Measurements from ENCODE around the gene EXOC3L2. TPM values are rescaled to one million over a fixed set of nuclear protein-coding genes. Genes with fewer than 3 reads are reported as not detected.
A peak's percentile ranks its signal among the peaks of the same experiment; 100 is the strongest.

The EXOC3L2 gene
- total RNA-seq, 1 donor from 2014 or later: 1.0 TPM

GRCh38 chr19:45180936-45181335 lies 64.3 kb downstream of the EXOC3L2 start:
- no peak for DNase-seq (ENCODE audit: low read depth in 2 of 2)

- DNase-seq (ENCODE audit: low read depth in 2 of 2): no peak
These were observed 65.3 kb downstream of the EXOC3L2 start for GRCh38 chr19:45179892-45180370.

DNA sequence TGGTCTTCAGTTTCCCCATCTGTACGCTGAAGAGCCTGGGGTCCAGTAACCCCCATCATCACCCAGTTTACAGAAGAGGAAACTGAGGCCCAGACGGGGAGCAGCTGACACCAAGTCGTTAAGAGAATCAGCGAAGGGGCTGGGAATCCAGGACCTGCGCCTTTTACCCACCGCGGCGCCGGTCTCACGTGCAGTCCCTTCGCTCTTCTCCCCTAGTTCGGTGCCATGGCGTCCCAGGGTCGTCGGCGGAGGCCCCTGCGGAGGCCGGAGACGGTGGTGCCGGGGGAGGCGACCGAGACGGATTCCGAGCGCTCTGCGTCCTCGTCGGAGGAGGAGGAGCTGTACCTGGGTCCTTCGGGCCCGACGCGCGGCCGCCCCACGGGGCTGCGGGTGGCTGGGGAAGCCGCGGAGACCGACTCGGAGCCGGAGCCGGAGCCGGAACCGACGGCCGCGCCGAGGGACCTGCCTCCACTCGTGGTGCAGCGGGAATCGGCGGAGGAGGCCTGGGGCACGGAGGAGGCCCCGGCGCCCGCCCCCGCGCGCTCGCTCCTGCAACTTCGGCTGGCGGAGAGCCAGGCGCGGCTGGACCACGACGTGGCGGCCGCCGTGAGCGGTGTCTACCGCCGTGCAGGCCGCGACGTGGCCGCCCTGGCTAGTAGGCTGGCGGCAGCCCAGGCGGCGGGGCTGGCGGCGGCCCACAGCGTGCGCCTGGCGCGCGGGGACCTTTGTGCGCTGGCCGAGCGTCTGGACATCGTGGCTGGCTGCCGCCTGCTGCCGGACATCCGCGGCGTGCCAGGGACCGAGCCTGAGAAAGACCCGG lies 65.9 kb downstream of the EXOC3L2 start:
- peak in 1 of 2 donors; percentile 54 for DNase-seq (ENCODE audit: low read depth in 2 of 2)

DNA sequence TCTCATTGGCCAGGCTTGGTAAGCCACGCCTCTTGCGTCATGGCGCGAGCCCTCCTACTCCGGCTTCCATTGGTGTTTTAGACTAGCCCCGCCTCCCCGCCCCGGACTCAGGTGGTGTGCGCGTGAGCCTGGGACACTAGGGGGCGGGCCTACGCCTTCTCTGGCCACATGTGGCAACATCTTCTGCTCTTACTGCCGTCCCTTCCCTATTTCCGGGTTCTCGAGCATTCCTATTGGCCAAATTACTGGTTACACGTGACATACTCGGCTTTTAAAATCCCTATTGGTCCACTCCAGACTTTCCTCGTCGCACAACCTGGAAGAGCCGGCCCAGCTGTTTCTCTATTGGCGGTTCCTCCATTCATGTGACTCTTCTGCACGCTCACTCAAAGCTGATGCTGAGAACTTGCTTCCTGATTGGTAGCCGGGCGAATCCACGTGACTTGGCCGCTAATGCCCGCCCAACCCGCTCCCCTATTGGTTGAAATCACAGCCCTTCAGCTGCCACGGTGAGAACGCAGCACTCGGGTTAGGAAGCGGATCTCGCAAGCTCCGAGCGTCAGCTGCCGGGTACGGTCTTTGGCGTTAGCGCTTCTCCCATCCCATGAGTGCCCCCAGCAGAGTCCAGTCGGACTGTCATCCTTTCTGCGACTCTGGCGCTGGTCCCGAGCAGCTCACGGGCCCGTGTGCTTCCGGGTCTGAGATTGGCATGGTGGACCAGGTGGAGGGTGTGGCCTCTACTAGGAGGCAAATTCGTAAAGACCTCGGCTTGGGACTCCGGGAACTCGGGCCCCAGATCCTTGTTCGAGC lies 66.7 kb downstream of the EXOC3L2 start, which contains the start of gene BLOC1S3:
Gene BLOC1S3, plus strand, starts transcription at position 523 of the 810 bp plus-strand sequence. CDS start 513 bp downstream, outside the sequence.
- DNase-seq (ENCODE audit: low read depth in 2 of 2): peak; percentile 100

DNA sequence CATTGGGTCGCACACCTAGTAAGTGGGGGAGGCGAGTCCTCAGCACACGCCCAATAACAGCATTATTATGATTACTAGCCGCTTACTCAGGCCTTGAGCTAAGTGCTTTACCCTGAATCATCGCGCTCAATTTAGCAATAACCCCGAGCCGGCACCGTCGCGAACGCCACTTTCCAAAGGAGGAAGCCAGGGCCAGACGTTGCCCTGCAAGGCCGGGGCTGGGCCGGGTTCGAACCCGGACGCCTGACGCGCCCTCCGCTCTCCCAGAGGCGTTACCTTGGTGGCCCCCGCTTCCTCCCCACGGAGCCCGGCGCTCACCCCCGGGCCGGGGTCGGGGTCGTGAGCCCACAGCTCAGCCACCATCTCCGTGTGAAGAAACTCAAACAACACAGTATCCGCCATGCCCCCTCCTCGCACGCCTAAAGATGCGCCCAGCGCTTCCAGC lies 67.4 kb downstream of the EXOC3L2 start, which contains the start of gene TRAPPC6A:
Gene TRAPPC6A, minus strand, starts transcription at position 421 of the 445 bp plus-strand sequence. Its CDS starts 19 bp downstream, at position 402.
- DNase-seq (ENCODE audit: low read depth in 2 of 2): peak in 1 of 2 donors; percentile 56

DNA sequence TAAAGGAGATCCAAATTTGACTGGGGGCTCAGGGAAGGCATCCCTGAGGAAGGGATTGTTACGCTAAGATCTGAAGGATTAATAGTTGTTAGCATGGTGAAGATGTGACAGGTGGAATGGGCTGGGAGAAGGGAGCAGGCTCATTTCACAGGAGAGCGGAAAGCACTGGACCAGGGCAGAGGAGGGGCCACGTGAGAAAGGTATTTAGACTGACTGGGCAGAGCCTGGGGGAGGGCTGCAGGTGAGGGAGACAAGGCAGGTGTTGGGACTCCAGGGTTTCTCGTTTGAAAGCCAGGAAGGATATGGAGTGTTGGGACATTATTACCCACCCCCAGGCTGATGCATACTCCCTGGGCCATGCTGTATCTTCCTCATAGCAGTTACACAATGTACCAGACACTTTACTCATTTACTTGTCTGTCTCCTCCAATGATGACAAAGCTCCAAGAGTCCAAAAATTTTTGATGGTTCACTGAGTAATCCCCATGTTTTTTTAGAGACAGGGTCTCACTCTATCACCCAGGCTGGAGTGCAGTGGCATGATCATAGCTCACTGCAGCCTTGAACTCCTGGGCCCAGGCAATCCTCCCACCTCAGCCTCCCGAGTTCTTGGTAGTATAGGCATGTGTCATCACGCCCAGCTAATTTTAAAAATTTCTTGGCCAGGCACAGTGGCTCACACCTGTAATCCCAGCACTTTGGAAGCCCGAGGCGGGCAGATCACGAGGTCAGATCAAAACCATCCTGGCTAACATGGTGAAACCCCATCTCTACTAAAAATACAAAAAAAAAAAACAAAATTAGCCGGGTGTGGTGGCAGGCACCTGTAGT lies 69.5 kb downstream of the EXOC3L2 start:
- DNase-seq (ENCODE audit: low read depth in 2 of 2): no peak

DNA sequence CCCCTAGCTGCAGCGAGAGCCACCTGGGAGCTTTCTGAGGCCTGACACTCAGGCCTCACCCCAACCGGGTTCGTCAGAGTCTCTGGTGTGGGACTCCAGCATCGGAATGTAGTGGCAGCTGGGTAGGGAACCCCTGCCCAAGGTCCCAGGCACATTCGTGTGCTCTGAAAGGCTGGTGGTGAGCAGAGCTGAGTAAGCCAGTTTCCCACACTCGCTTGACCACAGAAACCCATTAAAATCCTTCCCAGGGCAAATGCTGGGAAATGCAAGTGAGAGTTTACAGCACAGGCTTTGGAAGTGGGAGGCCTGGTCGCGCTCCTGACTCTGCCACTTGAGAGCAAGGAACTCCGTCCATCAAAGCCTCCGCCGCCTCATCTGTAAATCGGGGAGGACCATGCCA lies 71.4 kb downstream of the EXOC3L2 start:
- no peak for DNase-seq (ENCODE audit: low read depth in 2 of 2)

- no peak for DNase-seq (ENCODE audit: low read depth in 2 of 2)
These were observed 72.5 kb downstream of the EXOC3L2 start for GRCh38 chr19:45172611-45173208.

- DNase-seq (ENCODE audit: low read depth in 2 of 2): no peak
These were observed 73.0 kb downstream of the EXOC3L2 start for GRCh38 chr19:45172173-45172572.

- peak; percentile 77 to 87 for DNase-seq (ENCODE audit: low read depth in 2 of 2)
These were observed 74.0 kb downstream of the EXOC3L2 start for GRCh38 chr19:45171211-45171623.

- no peak for DNase-seq (ENCODE audit: low read depth in 2 of 2)
These were observed 74.8 kb downstream of the EXOC3L2 start for GRCh38 chr19:45170146-45171106.

GRCh38 chr19:45169602-45170001 lies 75.6 kb downstream of the EXOC3L2 start:
- DNase-seq (ENCODE audit: low read depth in 2 of 2): no peak

DNA sequence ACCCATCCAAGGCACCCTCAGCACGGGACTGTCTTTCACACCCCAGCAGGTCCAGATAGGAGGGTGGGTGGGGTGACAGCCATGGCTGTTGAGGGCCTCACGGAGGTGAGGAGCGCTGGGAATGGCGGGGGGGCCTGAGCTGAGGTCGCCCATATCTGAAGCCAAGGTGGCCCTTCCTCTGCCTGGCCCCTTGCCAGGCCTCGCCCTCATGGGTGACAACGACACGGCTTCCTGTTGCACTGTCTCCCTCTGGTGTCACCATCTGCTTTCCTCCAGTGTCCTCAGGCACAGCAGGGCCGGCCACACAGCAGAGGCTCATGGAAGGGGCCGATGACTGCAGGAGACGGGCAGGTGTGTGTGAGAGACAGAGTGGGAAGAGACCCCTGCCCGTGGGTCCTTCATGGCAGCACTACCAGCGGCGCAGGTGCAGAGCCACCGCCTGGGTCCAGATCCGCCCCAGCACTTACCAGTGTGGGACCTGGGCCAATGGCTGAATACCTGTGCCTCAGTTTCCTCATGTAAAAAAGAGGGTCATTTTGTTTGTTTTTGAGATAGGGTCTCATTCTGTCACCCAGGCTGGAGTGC lies 76.3 kb downstream of the EXOC3L2 start:
- no peak for DNase-seq (ENCODE audit: low read depth in 2 of 2)

DNA sequence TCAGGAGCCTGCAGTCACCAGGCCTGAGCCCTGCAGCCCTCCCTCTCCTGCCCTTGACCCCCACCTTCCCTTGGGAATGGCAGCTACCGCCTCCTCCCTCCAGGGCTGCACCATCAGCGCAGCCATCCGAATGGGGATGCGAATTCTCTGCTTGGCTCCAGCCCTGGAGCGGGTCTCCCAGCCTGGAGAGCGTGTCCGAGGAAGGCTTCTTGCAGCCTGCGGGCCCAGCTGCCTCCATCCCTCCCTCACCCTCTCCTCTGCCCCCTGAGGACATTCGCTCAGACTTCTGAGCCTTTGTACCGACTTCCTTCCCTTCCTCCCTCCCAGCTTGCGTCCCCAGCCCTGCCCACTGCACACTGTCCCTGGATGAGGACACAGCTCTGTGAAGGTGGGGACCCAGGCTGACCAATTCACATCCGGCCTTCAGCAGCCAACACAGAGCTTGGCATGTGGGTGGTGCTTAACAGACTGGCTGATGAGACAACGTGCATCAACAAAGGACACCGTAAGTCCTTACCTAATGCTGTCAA lies 78.4 kb downstream of the EXOC3L2 start:
- peak in 1 of 2 donors; percentile 43 for DNase-seq (ENCODE audit: low read depth in 2 of 2)

GRCh38 chr19:45164577-45165335 lies 80.5 kb downstream of the EXOC3L2 start:
- DNase-seq (ENCODE audit: low read depth in 2 of 2): peak in 1 of 2 donors; percentile 56

GRCh38 chr19:45163751-45164460 lies 81.3 kb downstream of the EXOC3L2 start:
- DNase-seq (ENCODE audit: low read depth in 2 of 2): no peak

GRCh38 chr19:45163156-45163555 lies 82.1 kb downstream of the EXOC3L2 start:
- no peak for DNase-seq (ENCODE audit: low read depth in 2 of 2)
